HG03060 (cell line): ENCODE results near the gene CD3E.
"Not testable (repeated sequence)": the region's sequence is repeated elsewhere in the genome, so short reads cannot be mapped to it uniquely, and the experiment has no call there.

ENCODE experiments used
- ATAC-seq: cut with Tn5 transposase; IDR thresholded peaks from one replicate; pipeline ENCODE4 v1.9.1; 2021; ENCODE audit warnings: low read depth, moderate number of reproducible peaks; ENCODE audit not compliant: unreplicated experiment

CD3E gene

GRCh38 chr11:118289401-118289800, 15.1 kb upstream of the CD3E start:
- ATAC-seq: no peak

DNA sequence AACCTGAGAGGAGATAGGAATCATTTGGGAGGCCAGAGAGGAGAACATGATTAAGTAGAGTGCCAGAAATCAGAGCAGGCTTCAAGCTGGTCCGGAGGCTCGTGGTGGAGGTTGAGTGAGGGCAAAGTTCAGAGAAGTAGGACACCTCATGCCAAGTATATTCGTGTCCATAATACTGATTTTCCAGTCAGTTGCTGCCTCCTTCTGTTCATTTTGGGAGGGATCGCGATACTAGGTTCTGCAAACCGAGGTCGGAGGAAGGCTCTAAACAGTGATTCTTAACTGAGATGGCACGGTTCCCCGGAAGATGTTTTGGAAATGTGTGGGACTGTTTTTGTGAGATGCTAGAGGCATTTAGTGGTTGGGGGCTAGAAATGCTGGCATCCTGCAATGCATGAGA, 13.6 kb upstream of the CD3E start:
- no peak for ATAC-seq

GRCh38 chr11:118291477-118292135, 12.9 kb upstream of the CD3E start:
- no peak for ATAC-seq

DNA sequence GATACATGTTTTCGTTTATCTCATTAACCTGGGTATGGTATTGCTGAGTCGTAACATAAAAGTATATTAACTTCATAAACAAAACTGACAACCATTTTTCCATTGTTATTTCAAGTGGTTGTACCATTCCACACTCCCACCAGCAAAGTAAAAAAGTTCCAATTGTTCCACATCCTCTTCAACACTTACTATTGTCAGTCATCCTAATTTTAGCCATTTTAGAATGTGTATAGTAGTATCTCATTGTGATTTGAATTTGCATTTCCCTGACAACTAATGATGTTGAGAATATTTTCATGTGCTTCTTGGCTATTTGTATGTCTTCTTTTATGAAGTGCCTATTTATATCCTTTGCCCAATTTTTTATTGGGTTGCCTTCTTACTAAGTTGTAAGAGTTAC, 10.5 kb upstream of the CD3E start:
- no peak for ATAC-seq

GRCh38 chr11:118295199-118295598, 9.3 kb upstream of the CD3E start:
- ATAC-seq: no peak

GRCh38 chr11:118295815-118296454, 8.6 kb upstream of the CD3E start:
- no peak for ATAC-seq

GRCh38 chr11:118301600-118302195, 2.8 kb upstream of the CD3E start:
- ATAC-seq: no peak

DNA sequence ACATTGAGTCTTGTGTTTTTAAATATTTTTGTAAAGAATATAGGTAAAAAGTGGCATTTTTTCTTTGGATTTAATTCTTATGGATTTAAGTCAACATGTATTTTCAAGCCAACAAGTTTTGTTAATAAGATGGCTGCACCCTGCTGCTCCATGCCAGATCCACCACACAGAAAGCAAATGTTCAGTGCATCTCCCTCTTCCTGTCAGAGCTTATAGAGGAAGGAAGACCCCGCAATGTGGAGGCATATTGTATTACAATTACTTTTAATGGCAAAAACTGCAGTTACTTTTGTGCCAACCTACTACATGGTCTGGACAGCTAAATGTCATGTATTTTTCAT, 333 bp upstream of the CD3E start:
- no peak for ATAC-seq

DNA sequence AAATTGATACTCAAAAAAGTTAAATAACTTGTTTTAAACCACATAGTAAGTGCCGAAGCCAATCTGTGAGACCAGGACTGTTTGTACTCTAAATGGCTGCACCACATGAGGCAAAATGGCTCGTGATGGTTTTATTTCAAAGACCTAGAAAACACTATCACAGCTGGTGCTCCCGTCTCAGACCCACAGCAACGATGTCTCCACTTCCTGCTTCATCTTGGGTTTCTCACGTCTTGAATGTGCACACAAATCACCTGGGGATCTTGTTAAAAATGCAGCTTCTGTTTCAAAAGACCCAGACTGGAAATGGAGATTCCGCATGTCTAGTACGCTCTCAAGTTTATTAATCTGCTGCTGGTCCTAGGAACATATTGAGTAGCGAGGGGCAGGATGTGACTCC, 1.2 kb downstream of the CD3E start:
- ATAC-seq: no peak

DNA sequence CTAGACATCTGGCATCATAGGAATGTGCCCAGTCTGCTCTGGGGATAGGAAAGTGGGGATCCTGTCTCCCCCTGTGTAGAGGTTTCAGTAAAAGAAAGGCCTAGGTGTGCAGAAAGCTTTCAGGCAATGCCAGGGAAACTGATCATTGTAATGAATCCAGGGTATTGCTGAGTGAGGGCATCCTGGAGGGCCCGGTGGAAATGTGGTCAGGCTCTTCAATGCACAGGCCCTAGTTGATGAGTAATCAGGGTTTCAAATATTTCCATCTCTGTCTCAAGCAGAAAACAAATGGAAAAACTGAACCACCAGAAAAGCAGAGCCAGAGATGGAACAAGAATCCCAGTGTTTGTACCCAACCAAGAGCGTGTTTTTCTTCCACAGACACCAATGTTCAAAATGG, 2.0 kb downstream of the CD3E start:
- no peak for ATAC-seq

DNA sequence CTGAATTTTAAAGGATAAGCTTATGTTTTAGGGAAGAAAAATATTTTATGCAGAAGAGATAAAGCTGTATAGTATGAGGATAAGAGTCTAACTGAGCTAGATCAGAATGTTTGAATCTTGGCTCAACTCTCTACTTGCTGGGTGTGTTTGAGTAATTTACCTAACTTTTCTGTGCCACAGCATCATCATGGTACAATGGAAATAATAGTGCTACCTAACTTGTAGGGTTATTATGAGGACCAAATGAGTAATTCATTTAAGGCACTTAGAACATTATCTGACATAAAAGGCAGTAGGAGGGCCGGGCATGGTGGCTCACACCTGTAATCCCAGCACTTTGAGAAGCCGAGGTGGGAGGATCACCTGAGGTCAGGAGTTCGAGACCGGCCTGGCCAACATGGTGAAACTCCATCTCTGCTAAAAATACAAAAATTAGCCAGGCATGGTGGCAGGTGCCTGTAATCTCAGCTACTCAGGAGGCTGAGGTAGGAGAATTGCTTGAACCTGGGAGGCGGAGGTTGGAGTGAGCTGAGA, 4.5 kb downstream of the CD3E start:
- not testable (repeated sequence) for ATAC-seq

- ATAC-seq: no peak
Observed at GRCh38 chr11:118310271-118310670, 5.7 kb downstream of the CD3E start.

- no peak for ATAC-seq
Observed at GRCh38 chr11:118310781-118311485, 6.4 kb downstream of the CD3E start.

DNA sequence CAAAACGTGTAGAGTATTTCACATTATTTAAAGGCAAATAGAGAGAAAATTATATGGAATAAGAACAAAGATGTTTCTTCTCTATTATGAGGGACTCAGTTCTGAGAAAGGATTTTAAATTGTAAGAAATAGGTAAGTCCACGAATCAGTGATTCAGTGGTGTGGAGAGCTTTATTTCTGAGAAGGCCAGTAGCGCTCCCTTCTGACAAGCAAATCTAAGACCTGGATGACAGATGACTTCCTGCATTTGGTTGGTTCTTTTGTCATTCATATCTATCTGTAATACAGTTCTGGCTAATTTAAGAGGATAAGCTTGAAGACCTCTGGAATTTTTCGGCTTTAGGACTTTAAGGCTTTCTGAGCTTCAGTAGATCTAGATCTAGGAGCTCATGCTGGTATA, 7.0 kb downstream of the CD3E start:
- ATAC-seq: no peak

DNA sequence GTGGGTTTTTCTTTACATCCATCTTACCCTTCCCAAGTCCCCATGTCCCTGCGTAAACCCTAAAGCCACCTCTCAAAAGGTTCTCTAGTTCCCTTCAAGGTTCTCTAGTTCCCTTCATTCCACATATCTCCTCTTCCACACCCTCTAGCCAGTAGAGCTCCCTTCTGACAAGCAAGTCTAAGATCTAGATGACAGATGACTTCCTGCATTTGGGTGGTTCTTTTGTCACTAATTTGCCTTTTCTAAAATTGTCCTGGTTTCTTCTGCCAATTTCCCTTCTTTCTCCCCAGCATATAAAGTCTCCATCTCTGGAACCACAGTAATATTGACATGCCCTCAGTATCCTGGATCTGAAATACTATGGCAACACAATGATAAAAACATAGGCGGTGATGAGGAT, 7.8 kb downstream of the CD3E start:
- ATAC-seq: no peak

DNA sequence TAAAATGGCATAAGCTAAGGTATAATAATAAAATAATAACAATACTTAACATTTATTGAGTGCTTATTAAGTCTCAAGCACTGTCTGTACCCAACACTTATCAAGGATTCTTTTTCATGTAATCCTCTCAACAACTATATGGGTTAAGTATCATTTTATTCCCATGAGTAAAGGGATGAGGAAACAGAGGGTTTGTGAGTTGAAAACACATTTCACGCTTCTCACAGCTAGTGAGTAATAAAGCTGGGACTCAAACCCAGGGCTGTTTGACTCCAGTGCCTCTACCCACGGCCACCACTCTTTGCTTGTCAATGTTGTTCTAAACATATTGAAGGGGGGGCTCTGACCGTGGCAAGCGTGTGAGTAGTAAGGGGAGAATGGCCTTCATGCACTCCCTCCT, 8.7 kb downstream of the CD3E start:
- no peak for ATAC-seq

DNA sequence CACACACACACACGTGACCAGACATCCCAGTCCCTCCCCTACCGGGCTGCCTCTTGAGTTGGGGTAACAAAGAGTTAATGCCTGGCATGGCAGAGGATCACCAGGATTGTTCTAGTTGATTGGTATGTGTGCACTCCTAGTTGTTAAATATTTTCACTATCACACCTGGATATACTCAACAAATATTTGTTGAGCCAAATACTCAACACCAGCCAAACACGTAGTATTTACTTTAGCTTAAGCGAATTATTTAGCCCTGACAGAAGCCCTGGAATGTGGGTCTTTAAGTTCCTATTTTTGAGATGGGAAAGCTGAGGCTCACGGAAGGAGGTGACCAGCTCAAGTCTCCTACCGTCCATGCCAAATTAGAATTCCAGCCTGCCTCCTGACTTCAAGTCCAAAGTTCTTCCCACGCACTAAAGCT, 10.5 kb downstream of the CD3E start:
- ATAC-seq: no peak

GRCh38 chr11:118318124-118318523, 13.6 kb downstream of the CD3E start:
- no peak for ATAC-seq

DNA sequence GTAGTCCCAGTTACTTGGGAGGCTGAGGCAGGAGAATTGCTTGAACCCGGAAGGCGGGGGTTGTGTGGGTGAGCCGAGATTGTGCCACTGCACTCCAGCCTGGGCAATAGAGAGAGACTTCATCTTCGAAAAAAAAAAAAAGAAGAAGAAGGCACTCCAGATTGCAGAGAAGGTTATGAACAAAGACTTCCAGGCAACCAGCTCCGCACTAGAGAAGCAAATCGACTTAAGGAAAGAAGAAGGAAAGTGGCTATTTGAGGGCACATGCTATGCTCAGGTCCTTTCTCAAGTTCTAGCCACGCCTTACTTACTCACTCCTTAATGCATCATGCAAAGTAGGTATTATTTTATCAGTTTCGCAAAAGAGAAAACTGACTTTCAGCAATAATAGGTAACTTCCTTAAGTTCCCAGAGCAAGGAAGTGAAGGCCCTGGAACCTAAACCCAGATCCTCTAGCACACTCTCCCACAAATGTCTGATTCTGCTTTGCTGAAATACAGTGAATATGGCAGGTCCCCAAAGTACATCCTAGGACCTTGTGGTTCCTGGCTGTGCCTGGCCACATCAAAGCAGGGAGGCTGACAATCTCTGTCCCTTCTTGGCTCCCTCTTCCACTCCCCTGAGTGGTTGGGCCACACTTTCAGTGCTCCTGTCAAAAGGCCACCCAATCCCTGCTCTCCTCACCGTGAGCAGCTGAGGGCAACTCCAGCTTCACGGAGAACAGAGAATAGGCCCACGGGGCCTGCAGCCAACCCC, 14.2 kb downstream of the CD3E start:
- ATAC-seq: no peak

DNA sequence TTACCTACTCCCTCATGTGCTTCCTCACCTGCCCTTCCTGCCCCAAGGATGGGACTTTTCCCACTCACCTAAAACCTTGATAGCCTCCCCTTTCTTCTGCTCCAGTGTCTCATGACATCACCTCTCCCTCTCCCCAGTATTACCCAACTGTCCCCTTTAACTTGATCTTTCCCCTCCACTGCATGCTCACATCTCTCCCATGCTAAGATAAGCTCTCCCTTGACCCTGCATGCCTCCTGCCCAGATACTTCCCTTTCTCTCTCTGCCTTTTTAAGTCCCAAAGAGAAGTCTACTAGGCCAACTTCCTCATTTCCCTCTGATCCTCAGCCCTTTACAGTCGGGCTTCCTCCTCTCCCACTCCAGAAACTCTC, 14.8 kb downstream of the CD3E start:
- ATAC-seq: no peak

DNA sequence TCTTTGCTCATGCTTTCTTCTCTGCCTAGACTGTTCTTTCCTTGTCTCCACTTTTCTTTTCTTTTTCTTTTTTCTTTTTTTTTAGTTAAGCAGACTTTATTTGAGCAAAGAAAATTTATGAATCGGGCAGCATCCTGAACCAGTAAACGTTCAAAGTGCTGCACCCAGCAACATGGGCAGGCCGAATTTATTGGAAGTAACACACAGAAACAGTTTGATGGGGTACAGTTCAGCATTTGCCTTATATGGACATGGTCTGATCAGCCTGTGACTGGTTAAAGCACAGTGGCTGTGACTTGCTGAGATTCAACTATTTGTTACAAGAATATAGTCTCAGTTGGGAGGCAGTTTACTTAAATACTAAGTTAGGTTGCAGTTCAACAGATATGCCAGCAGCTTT, 16.0 kb downstream of the CD3E start:
- ATAC-seq: no peak
